LNCaP clone FGC (cell line): ENCODE measurements around the gene BARX2.

Experiments used
- DNase-seq: peaks from one replicate; pipeline ENCODE4 v3.0.0-alpha.2; 2011; ENCODE audit warnings: low read depth
- H3K4me3 ChIP-seq: 2 replicates; pipeline ENCODE4 v1.5.1; 2011; ENCODE audit warnings: mild to moderate bottlenecking, low read depth, low read length, control low read depth
- TF ChIP-seq, protein P1 (sequence below): IDR thresholded peaks from 2 replicates; pipeline ENCODE4 v1.5.1; 2012; ENCODE audit warnings: mild to moderate bottlenecking; ENCODE audit not compliant: control insufficient read depth, insufficient read depth; ENCODE audit errors: extremely low read depth

The BARX2 gene

DNA sequence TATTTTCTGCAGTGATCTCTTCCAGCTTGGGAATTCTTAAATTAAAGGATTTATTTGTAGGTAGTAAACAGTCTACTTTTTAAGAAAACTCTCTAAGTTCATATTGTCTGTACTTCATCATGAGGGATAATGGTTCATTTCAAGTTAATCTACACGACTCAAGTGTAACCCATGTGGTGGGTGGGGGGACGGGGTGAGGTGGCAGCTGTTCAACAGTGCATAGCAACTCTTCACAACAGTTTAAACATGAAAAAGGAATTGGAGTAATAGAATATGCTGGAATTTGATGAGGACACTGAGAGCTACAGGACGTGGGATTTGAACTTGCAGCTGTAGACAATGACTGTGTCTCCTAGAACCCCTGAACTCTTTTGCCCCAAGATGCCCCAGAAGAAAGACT, 20.8 kb downstream of the BARX2 start:
- TF ChIP-seq, protein P1, sequence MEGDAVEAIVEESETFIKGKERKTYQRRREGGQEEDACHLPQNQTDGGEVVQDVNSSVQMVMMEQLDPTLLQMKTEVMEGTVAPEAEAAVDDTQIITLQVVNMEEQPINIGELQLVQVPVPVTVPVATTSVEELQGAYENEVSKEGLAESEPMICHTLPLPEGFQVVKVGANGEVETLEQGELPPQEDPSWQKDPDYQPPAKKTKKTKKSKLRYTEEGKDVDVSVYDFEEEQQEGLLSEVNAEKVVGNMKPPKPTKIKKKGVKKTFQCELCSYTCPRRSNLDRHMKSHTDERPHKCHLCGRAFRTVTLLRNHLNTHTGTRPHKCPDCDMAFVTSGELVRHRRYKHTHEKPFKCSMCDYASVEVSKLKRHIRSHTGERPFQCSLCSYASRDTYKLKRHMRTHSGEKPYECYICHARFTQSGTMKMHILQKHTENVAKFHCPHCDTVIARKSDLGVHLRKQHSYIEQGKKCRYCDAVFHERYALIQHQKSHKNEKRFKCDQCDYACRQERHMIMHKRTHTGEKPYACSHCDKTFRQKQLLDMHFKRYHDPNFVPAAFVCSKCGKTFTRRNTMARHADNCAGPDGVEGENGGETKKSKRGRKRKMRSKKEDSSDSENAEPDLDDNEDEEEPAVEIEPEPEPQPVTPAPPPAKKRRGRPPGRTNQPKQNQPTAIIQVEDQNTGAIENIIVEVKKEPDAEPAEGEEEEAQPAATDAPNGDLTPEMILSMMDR: no peak
- DNase-seq: no peak

DNA sequence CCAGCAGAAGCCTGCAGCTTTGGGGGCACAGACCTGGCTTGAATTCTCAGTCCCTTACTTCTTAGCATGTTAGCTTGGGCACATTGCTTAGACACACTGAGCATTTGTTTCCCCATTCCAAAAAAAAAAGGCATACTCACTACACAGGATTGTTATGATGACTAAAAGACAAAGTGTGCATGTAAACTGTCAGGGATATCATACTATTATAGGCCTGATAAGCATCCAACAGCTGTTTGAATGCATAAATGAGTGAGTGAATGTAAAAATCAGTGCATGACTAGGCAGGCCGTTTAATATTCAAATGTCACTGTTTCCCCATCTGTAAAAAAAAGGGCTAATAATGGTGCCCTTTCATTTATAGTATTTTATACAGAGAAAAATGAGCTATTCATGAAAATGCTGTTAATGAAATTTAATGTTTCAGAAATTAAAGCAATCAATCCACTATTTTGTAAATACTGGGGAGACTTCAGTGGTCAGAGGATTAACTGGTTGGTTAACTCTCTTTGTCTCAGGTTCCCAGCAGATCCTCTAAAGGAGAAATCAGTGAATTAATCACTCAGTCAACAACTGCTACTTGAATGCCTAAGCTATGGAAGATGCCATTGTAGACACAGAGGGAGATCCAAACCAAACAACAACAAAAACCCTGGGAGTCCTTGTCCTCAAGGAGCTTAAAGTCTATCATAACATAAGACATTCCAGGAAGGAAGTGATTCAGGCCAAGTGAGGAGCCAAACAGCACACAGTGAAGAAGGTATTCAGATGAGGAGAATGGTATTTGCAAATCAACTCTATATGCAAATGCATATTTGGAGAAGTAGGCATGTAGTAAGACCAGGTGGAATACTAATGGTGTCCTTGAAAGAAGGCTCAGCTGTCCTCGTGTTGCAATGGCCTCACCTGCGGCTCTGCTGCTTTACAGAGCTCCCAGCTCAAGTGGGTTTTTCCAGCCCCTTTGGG, 26.8 kb downstream of the BARX2 start:
- TF ChIP-seq, protein P1: no peak
- no peak overlapping the region for H3K4me3 ChIP-seq
- DNase-seq: no peak

More for the DNA sequence above, 20.8 kb downstream of the BARX2 start:
- no peak overlapping the region for H3K4me3 ChIP-seq

DNA sequence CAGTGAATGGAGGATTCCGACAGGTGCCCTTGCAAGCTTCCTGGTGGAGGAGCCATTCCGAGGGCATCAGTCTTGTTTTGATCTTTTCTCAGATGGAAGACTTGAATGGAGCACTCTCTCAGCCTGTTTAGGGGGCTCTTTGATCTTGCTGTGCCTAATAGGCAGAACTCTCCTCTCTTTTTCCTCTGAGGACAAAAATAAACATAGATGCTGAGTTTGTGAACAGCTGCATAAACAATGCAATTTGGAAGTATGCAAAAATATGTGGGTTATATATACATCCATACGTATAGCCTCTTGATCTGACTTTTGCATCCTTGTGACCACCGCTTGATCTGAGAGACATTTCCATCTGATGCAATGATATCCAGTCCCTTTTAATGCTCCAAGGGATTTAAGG, 29.1 kb downstream of the BARX2 start:
- H3K4me3 ChIP-seq: no peak overlapping the region
- TF ChIP-seq, protein P1: no peak
- no peak for DNase-seq

DNA sequence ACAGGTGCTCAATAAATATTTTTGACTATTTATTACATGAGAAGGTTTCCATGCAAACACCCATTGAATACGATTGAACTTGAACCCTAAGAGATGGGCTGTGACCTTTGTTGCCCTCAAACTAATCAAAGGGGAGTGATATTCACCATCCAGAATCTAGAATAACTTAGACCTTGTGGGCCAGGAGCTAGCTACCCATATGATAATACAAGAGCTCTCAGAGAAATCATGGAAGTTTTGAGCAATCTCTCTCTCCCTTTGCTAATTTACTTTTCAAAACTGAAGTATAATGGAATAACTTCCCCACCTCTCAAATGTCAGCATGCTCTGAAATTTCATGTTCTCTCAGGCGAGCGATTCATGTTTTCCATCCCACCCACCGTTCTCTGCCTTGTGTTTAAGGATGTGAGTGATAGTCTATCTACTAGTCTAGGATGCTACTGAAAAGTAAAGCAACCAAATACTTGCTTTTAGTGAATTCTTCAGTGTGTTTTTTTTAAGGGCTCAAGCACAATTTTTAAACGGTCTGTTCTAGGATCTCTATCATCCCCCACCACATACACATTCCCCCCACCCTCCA, 33.3 kb downstream of the BARX2 start:
- no peak overlapping the region for H3K4me3 ChIP-seq
- DNase-seq: no peak
- TF ChIP-seq, protein P1: no peak

DNA sequence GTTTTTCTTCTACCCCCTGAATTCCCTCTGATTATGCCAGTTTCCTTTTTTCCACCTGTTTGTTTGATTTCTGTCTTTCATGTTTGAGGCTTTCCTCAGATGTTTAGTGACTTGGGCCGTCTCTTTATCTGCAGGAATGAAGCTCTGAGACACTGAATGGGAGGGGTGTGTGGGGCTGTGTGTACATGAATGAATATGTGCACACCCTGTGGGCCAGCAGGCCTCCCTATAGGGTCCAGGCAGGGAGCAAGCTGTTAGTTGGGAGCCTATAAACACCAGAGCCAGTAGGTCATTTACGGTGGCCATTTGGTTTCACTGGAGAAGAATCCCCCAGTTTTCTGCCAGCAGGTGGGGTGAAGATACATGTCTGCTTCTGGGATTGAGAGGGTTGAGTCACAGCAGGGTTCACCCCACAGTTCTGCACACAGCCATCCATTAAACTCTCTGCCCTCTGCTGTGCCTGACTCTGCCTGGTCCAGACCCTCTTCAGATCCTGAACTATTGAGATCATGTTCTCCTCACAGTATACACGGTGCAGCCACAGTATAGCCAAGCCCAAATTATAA, 34.8 kb downstream of the BARX2 start:
- no peak for DNase-seq
- TF ChIP-seq, protein P1: no peak
- no peak overlapping the region for H3K4me3 ChIP-seq

DNA sequence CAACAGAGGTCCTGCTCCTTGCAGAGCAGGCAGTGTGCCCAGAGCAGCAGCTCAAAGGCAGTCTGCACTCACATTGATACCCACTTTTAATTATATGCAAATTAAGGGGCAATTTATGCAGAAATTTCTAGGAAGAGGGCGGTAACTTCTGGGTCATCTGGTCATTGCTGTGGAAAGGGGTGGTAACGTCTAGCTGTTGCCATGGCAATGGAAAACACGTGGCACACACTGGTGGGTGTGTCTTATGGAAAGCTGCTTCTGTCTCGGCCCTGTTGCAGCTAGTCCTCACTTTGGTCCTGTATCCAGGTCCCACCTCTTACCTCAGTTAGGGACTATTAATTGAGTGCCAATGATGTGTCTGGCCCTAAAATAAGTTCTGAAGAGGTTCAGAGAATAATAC, 36.8 kb downstream of the BARX2 start:
- no peak for DNase-seq
- no peak overlapping the region for H3K4me3 ChIP-seq
- TF ChIP-seq, protein P1: no peak
